ENCODE data around the gene ANKRD13D. TPM values are rescaled to one million over a fixed set of nuclear protein-coding genes. Genes with fewer than 3 reads are reported as not detected.

Gene ANKRD13D
- total RNA-seq, result 158 TPM
- 10 to 100 TPM in 3 of 4 donors, 1 to 10 TPM in 1; 9.5 to 18.9 (median 12.6) TPM for polyA plus RNA-seq

DNA sequence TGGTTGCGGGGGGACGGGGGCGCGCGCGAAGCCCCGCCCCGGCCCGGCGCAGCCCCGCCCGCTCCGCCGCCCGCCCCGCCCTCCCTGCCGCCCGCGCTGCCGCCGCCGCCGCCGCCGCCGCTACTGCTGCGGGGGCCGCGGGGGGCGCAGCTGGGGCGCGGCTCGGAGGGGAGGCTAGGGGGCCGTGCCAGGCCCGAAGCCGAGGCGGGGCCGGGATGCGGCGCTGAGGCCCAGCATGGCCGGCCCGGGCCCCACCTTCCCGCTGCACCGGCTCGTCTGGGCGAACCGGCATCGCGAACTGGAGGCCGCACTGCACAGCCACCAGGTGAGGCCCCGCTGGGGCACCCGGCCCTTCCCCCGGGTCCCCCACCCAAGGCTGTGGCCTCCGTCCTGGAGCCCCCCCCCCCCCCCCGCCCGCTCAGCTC lies at the start of gene ANKRD13D:
ANKRD13D (plus strand) TSS at position 78 of the 425 bp plus-strand sequence; CDS start at position 236, 158 bp downstream.
- H3K4me1 ChIP-seq (ENCODE audit: control insufficient read depth, insufficient read depth, low read length, poor library complexity, severe bottlenecking), result peaks cover 78% of the 10 kb centered on the region
- H3K36me3 Mint-ChIP-seq, result peaks cover 12% of the 10 kb centered on the region

DNA sequence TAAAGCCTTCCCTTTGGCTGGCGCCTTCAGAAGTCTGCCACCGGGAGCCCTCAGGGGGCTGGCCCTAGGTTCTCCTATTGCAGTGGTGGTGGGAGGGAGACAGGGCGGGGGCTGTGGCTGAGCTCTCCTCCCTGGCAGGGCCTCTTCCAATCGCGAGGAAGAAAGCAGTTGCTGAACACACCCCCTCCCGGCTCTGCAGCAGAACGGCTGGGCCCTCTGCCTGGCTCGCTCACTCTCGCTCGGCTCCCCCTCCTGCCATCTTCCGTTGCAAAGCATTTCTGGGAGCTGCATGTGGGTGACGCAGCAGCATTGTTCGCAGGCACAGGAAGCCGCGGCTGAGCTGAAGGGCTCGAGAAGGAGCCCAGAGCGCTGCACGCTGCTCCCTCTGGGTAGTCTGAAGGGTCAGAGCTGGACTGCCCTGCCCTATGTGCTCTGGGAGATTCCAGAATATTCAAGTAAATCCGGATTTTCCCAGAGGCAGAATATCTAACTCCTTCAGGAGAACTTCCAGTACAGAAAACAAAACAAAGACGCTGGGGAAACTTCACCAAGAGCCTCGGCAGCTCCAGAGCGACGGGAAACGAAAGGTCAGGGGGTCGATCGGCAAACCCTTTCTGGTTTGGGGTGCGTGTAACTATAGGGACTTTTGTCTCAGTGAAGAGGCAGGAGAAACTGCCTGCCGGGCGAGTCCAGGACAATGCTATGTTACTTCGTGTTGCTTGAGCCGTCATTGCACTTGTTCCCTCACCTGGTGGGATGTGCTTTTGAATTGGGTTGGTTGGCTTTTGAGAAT lies 49.1 kb upstream of the ANKRD13D start:
- Mint-ChIP-seq H3K4me3 (peak overlapping the region; percentile 97 to 99 (median 98)), H3K27me3 (no peaks in the 10 kb centered on the region), H3K27ac (peak overlapping the region; percentile 99 to 100 (median 100)), H3K36me3 (peaks cover 22% of the 10 kb centered on the region), H3K4me1 (peaks cover 35 to 62% (median 49%) of the 10 kb centered on the region in 4 donors), H3K9me3 (no peaks in the 10 kb centered on the region)
- no peaks in the 10 kb centered on the region for H3K9me3 ChIP-seq (ENCODE audit: control insufficient read depth in 2 of 2, low read length in 2 of 2)
- H3K4me3 ChIP-seq (ENCODE audit: low read depth, low read length), result peak overlapping the region; percentile 94
- peaks cover 44% of the 10 kb centered on the region for H3K4me1 ChIP-seq (ENCODE audit: control insufficient read depth, insufficient read depth, low read length, poor library complexity, severe bottlenecking)
- peak overlapping the region; percentile 96 for H3K27ac ChIP-seq (ENCODE audit: insufficient read depth, low read length, poor library complexity, severe bottlenecking)
- peak; percentile 92 to 94 for ATAC-seq (ENCODE audit: low read depth in 2 of 2)
- no peaks in the 10 kb centered on the region for H3K27me3 ChIP-seq (ENCODE audit: control insufficient read depth, insufficient read depth, low read length)
- DNase-seq, result peak; percentile 95 to 99 (median 96)
- peaks cover 23% of the 10 kb centered on the region for H3K36me3 ChIP-seq (ENCODE audit: control insufficient read depth, insufficient read depth, low read length)

More for the DNA sequence above, at the start of gene ANKRD13D:
- Histone ChIP-seq H3K4me3 (ENCODE audit: low read depth, low read length) (peak within 1 kb of the TSS; percentile 57), H3K27ac (ENCODE audit: insufficient read depth, low read length, poor library complexity, severe bottlenecking) (peak within 1 kb of the TSS; percentile 95), H3K36me3 (ENCODE audit: control insufficient read depth, insufficient read depth, low read length) (peaks cover 48% of the 10 kb centered on the region), H3K27me3 (ENCODE audit: control insufficient read depth, insufficient read depth, low read length) (no peaks in the 10 kb centered on the region), H3K9me3 (ENCODE audit: control insufficient read depth in 2 of 2, low read length in 2 of 2) (no peaks in the 10 kb centered on the region)
- Mint-ChIP-seq H3K4me3 (peak within 1 kb of the TSS; percentile 86 to 92 (median 89)), H3K9me3 (peaks cover 0 to 1% (median 0%) of the 10 kb centered on the region in 7 donors), H3K4me1 (peaks cover 14 to 63% (median 31%) of the 10 kb centered on the region in 4 donors), H3K27me3 (peaks cover 9% of the 10 kb centered on the region), H3K27ac (peak within 1 kb of the TSS; percentile 98 to 100 (median 99))
- peak; percentile 44 to 45 for ATAC-seq (ENCODE audit: low read depth in 2 of 2)
- DNase-seq, result no peak

DNA sequence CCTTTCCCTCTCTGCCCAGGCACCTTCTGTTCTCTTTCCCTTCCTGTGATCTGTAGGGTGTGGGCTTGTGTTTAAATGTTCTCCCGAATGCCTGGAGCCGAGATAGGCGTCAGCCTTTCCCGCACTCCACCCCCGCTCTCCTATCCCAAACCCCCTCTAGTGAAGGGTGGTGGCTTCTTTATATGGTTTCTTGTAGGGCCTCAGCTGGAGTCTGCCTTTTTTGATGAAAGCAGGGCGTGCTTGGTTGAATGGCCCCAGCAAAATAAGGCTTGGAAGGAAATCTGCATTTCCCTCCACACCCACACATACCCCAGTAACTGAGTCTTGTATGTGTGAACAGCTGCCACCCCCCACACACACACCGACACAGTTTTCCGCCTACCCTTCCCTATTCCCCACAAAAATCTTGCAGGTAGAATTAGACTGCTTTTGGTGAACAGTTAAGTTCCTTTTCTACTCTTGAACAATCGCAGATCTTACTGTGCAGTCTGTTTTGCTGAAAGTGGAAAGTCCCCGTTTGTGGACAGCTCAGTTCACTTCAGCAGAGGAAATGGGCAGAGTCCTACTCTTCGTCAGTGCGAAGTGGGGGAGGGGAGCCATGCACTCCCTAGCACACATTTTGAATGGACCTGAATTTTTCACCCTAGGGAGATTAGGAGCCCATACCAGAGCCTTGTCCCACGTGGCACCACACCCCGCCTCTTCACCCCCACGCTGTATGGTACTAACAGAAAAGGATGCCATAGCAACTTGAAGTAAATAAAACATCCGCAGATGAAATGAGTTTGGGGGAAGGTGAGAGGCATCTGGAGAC lies 48.3 kb upstream of the ANKRD13D start:
- ATAC-seq (ENCODE audit: low read depth in 2 of 2) (peak; percentile 29 to 34), DNase-seq (peak; percentile 80 to 86 (median 84))
- peak overlapping the region; percentile 99 to 100 (median 100) for H3K27ac Mint-ChIP-seq
- no peaks in the 10 kb centered on the region for H3K27me3 Mint-ChIP-seq
- Histone ChIP-seq H3K27me3 (ENCODE audit: control insufficient read depth, insufficient read depth, low read length) (no peaks in the 10 kb centered on the region), H3K4me3 (ENCODE audit: low read depth, low read length) (peak overlapping the region; percentile 94), H3K27ac (ENCODE audit: insufficient read depth, low read length, poor library complexity, severe bottlenecking) (peak overlapping the region; percentile 96), H3K9me3 (ENCODE audit: control insufficient read depth in 2 of 2, low read length in 2 of 2) (no peaks in the 10 kb centered on the region), H3K36me3 (ENCODE audit: control insufficient read depth, insufficient read depth, low read length) (peaks cover 31% of the 10 kb centered on the region), H3K4me1 (ENCODE audit: control insufficient read depth, insufficient read depth, low read length, poor library complexity, severe bottlenecking) (peaks cover 44% of the 10 kb centered on the region)
- H3K4me1 Mint-ChIP-seq, result peaks cover 35 to 67% (median 55%) of the 10 kb centered on the region in 4 donors
- H3K4me3 Mint-ChIP-seq, result peak overlapping the region; percentile 97 to 99 (median 98)
- peaks cover 30% of the 10 kb centered on the region for H3K36me3 Mint-ChIP-seq
- no peaks in the 10 kb centered on the region for H3K9me3 Mint-ChIP-seq

DNA sequence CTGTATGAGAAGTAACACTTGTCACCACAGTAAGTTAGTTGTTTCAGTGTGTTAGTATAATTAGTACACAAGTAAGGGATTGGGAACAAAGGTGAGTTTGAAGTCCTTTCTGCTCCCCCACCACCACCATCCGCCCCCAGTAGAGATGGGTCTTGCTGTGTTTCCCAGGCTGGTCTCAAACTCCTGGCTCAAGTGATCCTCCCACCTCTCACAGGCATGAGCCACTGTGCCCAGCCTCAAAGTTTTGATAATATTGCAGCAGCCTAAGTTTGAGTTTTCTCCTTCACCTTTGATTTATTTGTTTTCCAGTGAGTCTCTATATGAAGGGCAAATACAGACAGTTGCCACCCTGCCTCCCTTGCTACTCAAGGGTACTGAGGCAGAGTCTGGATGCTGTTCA lies 46.6 kb upstream of the ANKRD13D start:
- Histone ChIP-seq H3K36me3 (ENCODE audit: control insufficient read depth, insufficient read depth, low read length) (peaks cover 46% of the 10 kb centered on the region), H3K9me3 (ENCODE audit: control insufficient read depth in 2 of 2, low read length in 2 of 2) (no peaks in the 10 kb centered on the region), H3K4me1 (ENCODE audit: control insufficient read depth, insufficient read depth, low read length, poor library complexity, severe bottlenecking) (peaks cover 44% of the 10 kb centered on the region), H3K27me3 (ENCODE audit: control insufficient read depth, insufficient read depth, low read length) (no peaks in the 10 kb centered on the region), H3K27ac (ENCODE audit: insufficient read depth, low read length, poor library complexity, severe bottlenecking) (peak overlapping the region; percentile 96), H3K4me3 (ENCODE audit: low read depth, low read length) (peak overlapping the region; percentile 94)
- H3K36me3 Mint-ChIP-seq, result peaks cover 40% of the 10 kb centered on the region
- H3K4me1 Mint-ChIP-seq, result peaks cover 35 to 73% (median 59%) of the 10 kb centered on the region in 4 donors
- peak overlapping the region; percentile 83 to 100 (median 95) for H3K27ac Mint-ChIP-seq
- peak overlapping the region; percentile 97 to 99 (median 98) for H3K4me3 Mint-ChIP-seq
- no peaks in the 10 kb centered on the region for H3K9me3 Mint-ChIP-seq
- H3K27me3 Mint-ChIP-seq, result no peaks in the 10 kb centered on the region
- ATAC-seq (ENCODE audit: low read depth in 2 of 2), result no peak
- DNase-seq, result no peak

DNA sequence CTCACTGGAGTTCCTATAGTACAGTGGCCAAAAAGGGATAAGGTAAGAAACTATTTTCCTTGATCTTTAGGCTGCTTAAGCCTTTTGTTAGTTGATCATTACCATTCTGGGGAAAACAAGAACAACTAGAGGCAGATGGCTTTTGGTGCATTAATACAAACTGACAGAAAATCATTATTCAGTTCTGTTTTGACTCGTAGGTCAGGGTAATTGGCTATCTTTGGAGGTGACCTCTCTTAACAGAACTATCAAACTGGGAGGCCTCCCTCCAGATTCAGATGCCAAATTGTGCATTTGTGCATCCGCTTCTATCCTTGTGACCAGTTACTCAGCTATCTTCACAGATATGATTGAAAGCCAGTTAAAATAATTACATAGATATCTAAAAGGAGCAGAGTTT lies 46.1 kb upstream of the ANKRD13D start:
- H3K4me3 Mint-ChIP-seq, result peak overlapping the region; percentile 97 to 99 (median 98)

DNA sequence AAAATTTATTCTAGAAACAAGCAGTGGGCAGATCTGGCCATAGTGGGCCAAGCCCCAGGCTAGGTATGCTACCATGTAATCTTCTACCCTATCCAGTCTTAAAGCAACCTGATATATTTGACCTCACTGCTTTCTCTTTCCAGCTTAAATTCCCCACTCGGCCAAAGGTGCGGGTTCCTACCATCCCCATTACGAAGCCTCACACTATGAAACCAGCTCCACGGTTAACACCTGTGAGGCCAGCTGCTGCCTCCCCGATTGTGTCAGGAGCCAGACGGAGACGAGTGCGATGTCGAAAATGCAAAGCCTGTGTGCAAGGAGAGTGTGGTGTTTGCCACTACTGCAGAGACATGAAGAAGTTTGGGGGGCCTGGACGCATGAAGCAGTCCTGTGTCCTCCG lies 44.1 kb upstream of the ANKRD13D start:
- Histone ChIP-seq H3K4me3 (ENCODE audit: low read depth, low read length) (no peak overlapping the region), H3K27me3 (ENCODE audit: control insufficient read depth, insufficient read depth, low read length) (no peaks in the 10 kb centered on the region), H3K36me3 (ENCODE audit: control insufficient read depth, insufficient read depth, low read length) (peaks cover 71% of the 10 kb centered on the region), H3K4me1 (ENCODE audit: control insufficient read depth, insufficient read depth, low read length, poor library complexity, severe bottlenecking) (peaks cover 31% of the 10 kb centered on the region), H3K27ac (ENCODE audit: insufficient read depth, low read length, poor library complexity, severe bottlenecking) (no peak overlapping the region), H3K9me3 (ENCODE audit: control insufficient read depth in 2 of 2, low read length in 2 of 2) (no peaks in the 10 kb centered on the region)
- Mint-ChIP-seq H3K27ac (no peak overlapping the region), H3K36me3 (peaks cover 61% of the 10 kb centered on the region), H3K4me3 (peak overlapping the region in 2 of 4 donors; percentile 29 to 58), H3K27me3 (no peaks in the 10 kb centered on the region), H3K4me1 (peaks cover 27 to 72% (median 46%) of the 10 kb centered on the region in 4 donors), H3K9me3 (no peaks in the 10 kb centered on the region)
- no peak for ATAC-seq (ENCODE audit: low read depth in 2 of 2)
- no peak for DNase-seq

More for the DNA sequence above, 46.1 kb upstream of the ANKRD13D start:
- Mint-ChIP-seq H3K4me1 (peaks cover 35 to 75% (median 59%) of the 10 kb centered on the region in 4 donors), H3K27me3 (no peaks in the 10 kb centered on the region), H3K9me3 (no peaks in the 10 kb centered on the region), H3K36me3 (peaks cover 43% of the 10 kb centered on the region), H3K27ac (peak overlapping the region; percentile 83 to 100 (median 95))
- H3K9me3 ChIP-seq (ENCODE audit: control insufficient read depth in 2 of 2, low read length in 2 of 2), result no peaks in the 10 kb centered on the region
- peaks cover 44% of the 10 kb centered on the region for H3K4me1 ChIP-seq (ENCODE audit: control insufficient read depth, insufficient read depth, low read length, poor library complexity, severe bottlenecking)
- no peaks in the 10 kb centered on the region for H3K27me3 ChIP-seq (ENCODE audit: control insufficient read depth, insufficient read depth, low read length)
- peak overlapping the region; percentile 94 for H3K4me3 ChIP-seq (ENCODE audit: low read depth, low read length)
- H3K36me3 ChIP-seq (ENCODE audit: control insufficient read depth, insufficient read depth, low read length), result peaks cover 51% of the 10 kb centered on the region
- DNase-seq (no peak), ATAC-seq (ENCODE audit: low read depth in 2 of 2) (no peak)
- H3K27ac ChIP-seq (ENCODE audit: insufficient read depth, low read length, poor library complexity, severe bottlenecking), result peak overlapping the region; percentile 96

DNA sequence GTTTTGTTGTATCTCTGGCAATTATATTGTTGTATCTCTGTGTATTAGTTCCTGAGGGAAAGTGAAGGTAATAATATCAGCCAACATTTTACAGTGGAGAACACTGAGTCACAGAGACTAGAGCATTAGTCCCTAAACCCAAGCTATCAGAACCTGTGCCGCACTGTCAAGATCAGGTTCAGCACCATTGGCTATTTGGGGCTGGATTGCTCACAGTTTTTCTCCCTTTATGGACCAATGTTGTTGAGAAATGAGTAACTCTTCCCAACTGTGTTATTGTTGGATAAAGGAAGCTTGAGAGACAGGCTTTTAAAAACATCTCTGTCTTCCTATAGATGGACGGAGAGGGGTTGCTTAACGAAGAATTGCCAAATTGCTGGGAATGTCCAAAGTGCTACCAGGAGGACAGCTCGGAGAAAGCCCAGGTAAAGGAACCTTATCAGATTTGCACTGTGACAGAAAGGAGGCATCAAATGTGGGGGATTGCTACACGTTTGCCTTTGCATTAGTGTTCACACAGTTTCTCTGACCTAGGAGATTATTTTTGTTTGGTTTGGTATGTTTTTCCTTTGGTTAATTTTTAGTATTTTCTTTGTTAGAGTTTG lies 41.1 kb upstream of the ANKRD13D start:
- H3K27me3 ChIP-seq (ENCODE audit: control insufficient read depth, insufficient read depth, low read length), result no peaks in the 10 kb centered on the region
- peak overlapping the region in 1 of 4 donors; percentile 13 for H3K4me3 Mint-ChIP-seq
- peaks cover 76% of the 10 kb centered on the region for H3K36me3 Mint-ChIP-seq
- H3K4me1 Mint-ChIP-seq, result peaks cover 9 to 75% (median 40%) of the 10 kb centered on the region in 4 donors
- no peak overlapping the region for H3K27ac ChIP-seq (ENCODE audit: insufficient read depth, low read length, poor library complexity, severe bottlenecking)
- peaks cover 97% of the 10 kb centered on the region for H3K36me3 ChIP-seq (ENCODE audit: control insufficient read depth, insufficient read depth, low read length)
- DNase-seq, result no peak
- H3K4me1 ChIP-seq (ENCODE audit: control insufficient read depth, insufficient read depth, low read length, poor library complexity, severe bottlenecking), result peaks cover 21% of the 10 kb centered on the region
- peak overlapping the region in 2 of 3 donors; percentile 51 to 66 for H3K27ac Mint-ChIP-seq
- no peaks in the 10 kb centered on the region for H3K9me3 ChIP-seq (ENCODE audit: control insufficient read depth in 2 of 2, low read length in 2 of 2)
- no peak overlapping the region for H3K4me3 ChIP-seq (ENCODE audit: low read depth, low read length)
- H3K9me3 Mint-ChIP-seq, result no peaks in the 10 kb centered on the region
- no peaks in the 10 kb centered on the region for H3K27me3 Mint-ChIP-seq
- ATAC-seq (ENCODE audit: low read depth in 2 of 2), result no peak

All from CD4-positive, CD25-positive, alpha-beta regulatory T cell (primary cell).